K562 (cell line): ENCODE measurements around the gene MBD3.

Experiments
- CBX5 ChIP-seq: IDR thresholded peaks from 2 replicates; pipeline ENCODE4 v1.6.1; 2014; ENCODE audit warnings: low read depth, borderline replicate concordance
- RAD21 ChIP-seq, 2 experiments: fragments of 250-450 bp in 1 of 2; fragments of 450-650 bp in 1 of 2; sonication (Bioruptor Pico) in 1 of 2; formaldehyde crosslinking in 1 of 2; IDR thresholded peaks in 1 of 2; conservative IDR thresholded peaks in 1 of 2; 2 replicates each; pipeline versions ENCODE4 v1.4.0 to v1.8.0; 2020 to 2022; ENCODE audit warnings: mild to moderate bottlenecking in 2 of 2, moderate library complexity in 1 of 2
- RCOR1 ChIP-seq, 2 experiments: IDR thresholded peaks; 2 replicates each; pipeline ENCODE4 v1.6.1; 2012; ENCODE audit warnings: low read depth in 2 of 2, low read length in 2 of 2, borderline replicate concordance in 1 of 2, improper control_type of control experiment in 1 of 2

DNA sequence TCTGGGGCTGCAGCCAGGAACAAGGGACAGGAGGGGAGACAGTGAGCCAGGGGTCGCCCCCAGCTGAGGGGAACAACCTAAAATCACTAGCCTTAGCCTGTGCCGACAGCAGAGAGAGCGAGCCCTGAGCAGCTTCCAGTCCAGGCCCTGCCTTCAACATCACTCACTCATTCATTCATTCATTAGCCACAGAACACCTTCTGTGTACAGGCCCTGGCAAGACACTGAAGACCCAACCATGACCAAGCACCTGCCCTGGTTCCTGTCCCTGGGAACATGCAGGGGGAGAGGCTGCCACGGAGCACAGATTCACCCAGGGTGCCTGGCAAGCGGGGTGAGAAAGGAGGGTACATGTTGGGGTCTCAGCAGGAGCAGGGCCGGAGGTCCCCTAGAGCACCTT is 29.4 kb downstream of the MBD3 start:
- TF ChIP-seq RCOR1 (IDR thresholded peaks at IDR 0.05; ENCODE audit: borderline replicate concordance in 1 of 2, low read depth in 2 of 2, low read length in 2 of 2) (no peak), RAD21 (CRISPR knock-in tag; conservative IDR thresholded peaks at IDR 0.05 in 1 of 2, IDR thresholded peaks at IDR 0.05 in 1 of 2) (no peak), CBX5 (no peak)
